NCI-H345 (cell line): Measurements from ENCODE around the gene TTI1.
"Not testable (repeated sequence)": the region's sequence is repeated elsewhere in the genome, so short reads cannot be mapped to it uniquely, and the experiment has no call there.

Experiments used
- DNase-seq: peaks from one replicate; lab custom pipeline; 2025; lab: John Stamatoyannopoulos, UW

Gene TTI1

DNA sequence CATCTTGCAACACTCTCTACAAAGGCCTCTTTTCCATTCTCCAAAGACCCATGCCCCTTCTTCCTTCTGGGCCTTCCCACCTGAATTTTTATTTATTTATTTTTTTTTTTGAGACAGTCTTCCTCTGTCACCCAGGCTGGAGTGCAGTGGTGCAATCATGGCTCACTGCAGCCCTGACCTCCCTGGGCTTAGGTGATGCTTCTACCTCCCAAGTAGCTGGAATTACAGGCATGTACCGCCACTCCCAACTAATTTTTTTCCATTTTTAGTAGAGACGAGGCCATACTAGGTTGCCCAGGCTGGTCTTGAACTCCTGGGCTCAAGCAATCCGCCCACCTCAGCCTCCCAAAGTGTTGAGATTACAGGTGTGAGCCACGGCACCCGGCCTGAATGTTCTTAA, 23.8 kb downstream of the TTI1 start:
- DNase-seq: not testable (repeated sequence)

DNA sequence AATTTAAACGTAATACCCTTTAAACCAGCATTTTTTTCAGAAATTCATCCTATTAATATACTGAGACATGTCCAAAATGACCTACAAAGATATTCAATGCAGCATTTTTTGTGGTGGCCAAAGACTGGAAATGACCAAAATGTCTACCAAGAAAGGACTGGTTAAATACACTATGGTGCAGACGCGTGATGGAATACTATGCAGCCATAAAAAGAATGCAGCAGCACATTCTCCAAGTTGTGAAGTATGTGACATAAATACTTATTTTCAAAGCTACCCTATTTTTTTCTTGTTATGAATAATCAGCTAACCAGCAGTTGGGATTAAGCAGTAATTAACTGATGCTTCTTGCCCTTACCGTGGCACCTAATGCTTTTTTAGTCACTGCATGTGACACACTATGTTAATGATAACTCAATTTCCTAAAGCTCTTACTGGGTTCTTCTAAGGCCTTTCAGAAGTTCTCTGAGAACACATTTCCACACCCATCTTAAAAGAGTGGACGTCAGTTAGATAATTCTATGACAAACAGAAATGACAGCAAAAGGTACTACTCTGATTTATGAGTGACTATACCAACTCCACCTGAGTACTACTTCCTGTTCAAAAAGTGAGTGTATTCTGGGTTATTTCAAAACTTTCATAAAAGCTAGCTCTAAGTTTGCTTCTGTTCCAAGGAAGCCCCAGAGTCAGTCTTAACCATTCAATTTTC, 24.9 kb downstream of the TTI1 start:
- DNase-seq: no peak

GRCh38 chr20:38007526-38007925, 25.7 kb downstream of the TTI1 start:
- no peak for DNase-seq

GRCh38 chr20:38005903-38006302, 27.4 kb downstream of the TTI1 start:
- DNase-seq: no peak

GRCh38 chr20:38004416-38004815, 28.8 kb downstream of the TTI1 start:
- no peak for DNase-seq

- DNase-seq: no peak
These were observed 30.8 kb downstream of the TTI1 start for GRCh38 chr20:38002422-38002821.

- no peak for DNase-seq
These were observed 31.3 kb downstream of the TTI1 start for GRCh38 chr20:38001981-38002380.

- DNase-seq: no peak
These were observed 31.9 kb downstream of the TTI1 start for GRCh38 chr20:38001173-38001875.

GRCh38 chr20:38000293-38000692, 33.0 kb downstream of the TTI1 start:
- DNase-seq: no peak

DNA sequence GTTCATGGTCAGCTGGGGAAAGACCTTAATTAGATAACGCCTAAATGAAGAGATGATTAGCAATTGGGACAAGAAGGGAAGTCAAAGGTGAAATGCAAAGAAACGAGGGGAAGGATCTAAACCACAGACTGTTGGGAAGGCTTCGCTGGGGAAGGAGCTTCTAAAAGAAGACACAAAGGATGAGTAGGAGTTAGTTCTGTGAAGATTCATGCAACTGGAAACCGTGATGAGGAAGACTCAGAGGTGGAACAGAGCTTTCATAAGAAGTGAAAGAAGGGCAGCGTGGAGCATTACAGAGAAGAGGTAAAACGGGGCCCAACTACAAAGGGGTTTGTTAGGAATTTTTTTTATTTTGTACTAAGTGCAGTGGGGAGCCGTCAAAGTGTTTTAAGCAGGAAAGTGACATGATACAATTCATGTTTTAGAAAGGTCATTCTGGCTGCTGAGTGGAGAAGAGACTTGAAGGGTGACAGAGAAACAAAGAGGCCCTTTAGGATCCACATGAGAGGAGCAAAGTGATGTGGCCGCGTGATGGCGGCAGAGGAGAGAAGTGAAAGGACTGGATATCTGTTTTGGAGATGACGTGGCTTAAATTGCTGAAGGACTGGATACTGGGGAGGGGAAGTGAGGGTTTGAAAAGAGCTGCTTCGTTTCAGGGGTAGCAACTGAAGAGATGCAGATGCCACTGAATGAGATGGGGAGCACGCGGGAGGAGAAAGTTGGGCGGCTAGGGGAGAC, 33.6 kb downstream of the TTI1 start:
- DNase-seq: no peak

DNA sequence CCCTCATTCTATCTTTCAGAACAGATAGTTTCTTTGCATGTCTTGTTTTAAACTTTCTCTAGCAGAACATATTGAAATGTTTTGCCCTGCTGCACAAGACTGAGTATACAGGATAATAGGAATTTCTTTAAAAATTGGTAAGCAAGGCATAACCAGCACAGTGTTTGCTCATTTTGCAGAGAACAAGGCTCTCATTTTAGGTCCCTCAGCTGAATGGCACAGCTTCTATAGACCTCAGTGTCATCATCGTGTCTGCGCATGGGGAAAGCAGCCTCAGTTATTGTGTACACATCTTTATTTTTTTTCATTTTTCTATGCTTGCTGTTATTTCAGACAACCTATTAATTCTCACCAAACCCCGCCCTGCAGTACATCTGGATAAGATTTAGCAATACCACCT, 35.7 kb downstream of the TTI1 start:
- DNase-seq: no peak

DNA sequence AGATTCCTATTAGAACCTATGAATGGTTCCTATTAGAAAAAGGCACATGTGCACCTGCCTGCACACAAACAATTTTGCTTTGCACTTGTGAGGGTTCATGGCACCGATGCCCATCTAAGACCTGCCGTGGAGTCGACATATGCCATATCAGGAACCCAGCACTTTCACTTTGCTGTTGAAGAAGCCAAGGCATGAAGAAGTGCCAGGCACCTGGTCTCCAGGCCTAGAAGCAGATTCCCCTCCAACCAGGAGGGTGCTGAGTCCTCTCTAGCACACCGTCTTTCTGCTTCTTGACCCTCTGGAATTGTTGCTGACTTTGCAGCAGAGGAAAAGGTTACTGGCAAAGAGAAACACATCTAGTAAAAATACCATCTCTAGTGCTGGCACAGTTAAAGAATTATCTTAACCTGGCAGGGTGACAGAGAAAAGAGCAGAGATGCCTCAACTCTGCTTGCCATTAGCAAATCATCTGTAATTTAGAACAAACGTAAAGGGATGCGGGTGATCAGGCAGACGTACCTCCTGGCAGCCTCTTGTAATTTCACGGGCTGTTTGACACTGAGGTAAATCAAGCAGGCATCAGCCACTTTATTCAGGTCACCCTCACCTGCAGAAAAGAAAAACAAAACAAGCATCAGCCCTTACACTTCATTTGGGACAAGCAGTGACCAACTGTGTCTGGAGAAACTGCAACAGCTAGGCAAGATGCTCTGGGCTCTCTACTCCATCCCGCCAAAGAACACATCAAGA, 37.2 kb downstream of the TTI1 start:
- DNase-seq: no peak

GRCh38 chr20:37994512-37994911, 38.7 kb downstream of the TTI1 start:
- no peak for DNase-seq

- peak; percentile 22 for DNase-seq
These were observed 40.4 kb downstream of the TTI1 start for GRCh38 chr20:37992802-37993409.

GRCh38 chr20:37991908-37992307, 41.3 kb downstream of the TTI1 start:
- no peak for DNase-seq

- DNase-seq: no peak
These were observed 41.9 kb downstream of the TTI1 start for GRCh38 chr20:37991157-37991866.

DNA sequence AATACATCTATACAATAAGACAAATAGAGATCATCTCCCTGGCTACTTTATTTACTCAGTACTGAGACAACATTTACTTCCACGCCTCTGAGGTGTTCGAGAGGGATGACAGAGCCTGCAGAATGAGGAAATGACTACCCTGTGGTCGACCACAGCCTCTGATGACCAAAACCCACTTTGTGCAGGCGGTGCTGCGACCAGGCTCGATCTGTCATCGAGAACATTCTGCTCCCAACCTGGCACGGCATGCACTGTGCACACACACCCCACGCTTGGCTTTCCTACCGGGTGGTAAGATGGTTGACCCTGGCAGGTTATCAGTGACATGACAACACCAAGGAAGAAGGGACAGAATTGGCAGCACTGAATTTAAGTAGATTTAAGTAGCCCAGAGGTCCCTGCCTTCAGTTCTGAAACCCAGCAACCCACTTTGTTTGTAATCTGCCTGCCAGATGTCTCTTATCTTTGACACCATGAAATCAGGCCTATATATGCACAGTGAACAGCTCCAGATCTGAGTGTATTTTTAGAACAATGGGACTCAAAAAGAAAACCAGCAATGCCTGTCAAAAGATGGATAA, 42.6 kb downstream of the TTI1 start:
- no peak for DNase-seq

GRCh38 chr20:37989601-37990295, 43.5 kb downstream of the TTI1 start:
- DNase-seq: peak; percentile 6

GRCh38 chr20:37988306-37988954, 44.8 kb downstream of the TTI1 start:
- no peak for DNase-seq
